NCI-H774 (cell line): Measurements from ENCODE around the gene FCER1G.

ENCODE experiments used
- DNase-seq: peaks from one replicate; lab custom pipeline; 2025; lab: John Stamatoyannopoulos, UW

Gene FCER1G

DNA sequence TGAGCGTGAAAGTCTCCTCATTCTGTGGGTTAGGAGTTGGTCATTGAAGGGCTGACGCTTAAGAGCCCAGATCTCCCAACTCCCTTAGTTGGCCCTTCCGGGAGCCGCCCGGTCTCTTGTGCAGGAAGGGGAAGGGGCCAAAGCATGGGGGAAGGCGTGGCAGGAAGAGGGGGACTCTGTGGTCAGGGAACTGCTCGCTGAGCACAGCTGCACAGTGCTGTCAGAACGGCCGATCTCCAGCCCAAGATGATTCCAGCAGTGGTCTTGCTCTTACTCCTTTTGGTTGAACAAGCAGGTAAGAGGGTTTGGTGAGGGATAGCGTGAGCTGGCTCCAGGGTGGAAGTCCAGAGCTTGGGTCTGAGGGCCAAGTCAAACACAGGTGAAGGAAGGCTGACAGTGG lies at the start of gene FCER1G:
Gene FCER1G (plus strand): TSS at position 220 of the 400 bp plus-strand sequence. CDS start 27 bp downstream, at position 247.
- no peak for DNase-seq

DNA sequence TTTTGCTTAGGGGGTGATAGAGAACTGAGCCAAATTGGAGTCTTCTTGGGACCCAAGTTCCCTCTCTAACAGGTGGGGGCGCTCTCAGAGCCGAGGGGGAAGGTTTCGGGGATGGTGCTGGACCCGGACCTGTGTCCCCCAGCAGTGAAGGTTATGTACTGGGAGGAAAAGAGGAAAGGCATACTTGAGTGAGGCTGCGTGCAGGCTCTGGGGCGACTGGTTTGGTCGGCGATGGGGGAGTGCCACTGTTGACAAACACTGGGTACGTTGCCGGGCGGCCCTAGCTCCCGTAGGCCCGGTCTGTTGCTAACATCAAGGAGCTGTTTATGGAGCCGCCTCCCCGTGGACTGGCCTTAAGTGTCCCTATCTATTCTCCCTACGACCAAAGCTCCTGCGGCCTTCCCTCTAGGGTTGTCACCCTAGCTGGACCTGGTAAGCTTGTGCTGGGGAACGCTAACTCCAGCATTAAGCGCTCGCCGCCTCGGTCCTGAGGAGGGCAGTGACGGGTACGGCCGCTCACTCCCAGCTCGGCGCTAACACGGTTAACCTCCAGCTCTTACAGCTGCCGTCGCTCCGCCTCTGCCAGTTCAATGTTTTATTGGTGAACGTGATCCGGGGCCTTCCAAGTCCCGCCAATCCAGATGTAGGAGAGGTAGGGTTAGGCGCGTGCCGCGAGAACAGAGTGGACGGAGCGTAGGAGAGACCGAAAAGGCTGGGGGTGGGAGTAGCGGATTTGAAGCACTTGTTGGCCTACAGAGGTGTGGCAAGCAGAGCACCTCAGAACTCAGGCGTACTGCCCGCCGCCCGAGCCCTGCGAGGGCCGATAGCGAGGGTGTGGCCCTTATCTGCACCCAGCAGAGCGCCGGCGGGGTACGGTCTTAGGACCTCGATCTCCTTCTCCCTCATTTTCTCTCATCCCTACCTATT lies 49.1 kb upstream of the FCER1G start, which contains the start of gene PPOX:
Gene PPOX (plus strand): TSS at position 685 of the 927 bp plus-strand sequence. CDS start 422 bp downstream, outside the sequence.
- DNase-seq, result peak; percentile 97

DNA sequence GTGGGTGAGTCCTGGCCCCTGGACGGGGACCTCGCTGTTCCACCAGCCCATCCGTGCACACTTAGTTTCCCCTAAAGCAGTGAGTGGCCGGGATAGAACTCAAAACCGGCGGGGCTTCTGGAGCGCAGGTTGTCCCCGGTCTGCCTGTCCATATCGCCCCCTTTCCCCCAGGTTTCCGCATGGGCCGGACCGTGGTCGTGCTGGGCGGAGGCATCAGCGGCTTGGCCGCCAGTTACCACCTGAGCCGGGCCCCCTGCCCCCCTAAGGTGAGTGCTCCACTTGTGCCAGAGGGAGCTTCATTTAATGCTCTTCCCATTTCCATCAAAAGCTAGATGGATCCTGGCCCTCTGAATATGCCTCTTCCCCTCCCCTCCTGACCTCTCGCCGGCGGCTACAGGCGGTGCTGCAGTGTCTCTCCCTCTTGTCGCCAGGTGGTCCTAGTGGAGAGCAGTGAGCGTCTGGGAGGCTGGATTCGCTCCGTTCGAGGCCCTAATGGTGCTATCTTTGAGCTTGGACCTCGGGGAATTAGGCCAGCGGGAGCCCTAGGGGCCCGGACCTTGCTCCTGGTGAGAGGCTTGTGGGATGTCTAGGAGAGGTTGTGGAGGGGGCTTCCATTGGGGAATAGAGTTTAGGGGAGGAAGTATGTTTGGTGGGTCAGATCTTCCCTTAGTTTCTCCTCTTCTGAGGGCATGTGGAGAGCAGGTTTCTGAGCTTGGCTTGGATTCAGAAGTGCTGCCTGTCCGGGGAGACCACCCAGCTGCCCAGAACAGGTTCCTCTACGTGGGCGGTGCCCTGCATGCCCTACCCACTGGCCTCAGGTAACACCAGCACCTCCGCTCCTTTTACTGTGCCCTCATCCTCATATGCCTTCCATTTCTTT lies 48.2 kb upstream of the FCER1G start:
- DNase-seq, result no peak

DNA sequence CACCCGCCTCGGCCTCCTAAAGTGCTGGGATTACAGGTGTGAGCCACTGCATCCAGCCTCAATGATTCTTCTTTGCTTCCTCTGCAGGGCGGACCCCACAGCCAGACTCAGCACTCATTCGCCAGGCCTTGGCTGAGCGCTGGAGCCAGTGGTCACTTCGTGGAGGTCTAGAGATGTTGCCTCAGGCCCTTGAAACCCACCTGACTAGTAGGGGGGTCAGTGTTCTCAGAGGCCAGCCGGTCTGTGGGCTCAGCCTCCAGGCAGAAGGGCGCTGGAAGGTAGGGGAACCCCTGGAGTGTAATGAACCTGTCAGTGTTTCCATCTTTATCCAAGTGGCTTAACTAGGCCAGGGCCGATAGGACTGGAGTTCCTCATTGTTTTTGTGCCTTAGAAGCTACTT lies 46.2 kb upstream of the FCER1G start:
- no peak for DNase-seq

GRCh38 chr1:161171191-161171590 lies 43.9 kb upstream of the FCER1G start:
- DNase-seq, result no peak

DNA sequence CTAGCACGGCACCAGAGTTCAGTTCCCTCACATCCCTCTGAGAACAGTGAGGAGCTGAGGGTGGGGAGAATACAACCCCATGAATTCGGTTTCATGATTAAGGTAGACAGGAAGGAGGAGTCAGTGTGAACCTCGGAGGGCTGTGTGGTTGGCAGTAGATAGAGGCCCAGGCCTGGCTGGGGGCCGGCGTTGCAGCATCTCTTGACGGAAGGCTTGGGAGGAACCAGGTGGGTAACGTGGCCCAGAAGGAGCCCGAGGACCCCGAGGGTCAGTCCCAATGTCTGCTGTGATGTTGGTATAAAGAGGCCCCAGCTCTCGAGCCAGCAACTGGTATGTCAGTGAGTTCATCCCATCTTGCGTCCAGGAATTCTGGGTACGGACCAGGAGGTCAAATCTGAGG lies 43.4 kb upstream of the FCER1G start:
- DNase-seq, result no peak

DNA sequence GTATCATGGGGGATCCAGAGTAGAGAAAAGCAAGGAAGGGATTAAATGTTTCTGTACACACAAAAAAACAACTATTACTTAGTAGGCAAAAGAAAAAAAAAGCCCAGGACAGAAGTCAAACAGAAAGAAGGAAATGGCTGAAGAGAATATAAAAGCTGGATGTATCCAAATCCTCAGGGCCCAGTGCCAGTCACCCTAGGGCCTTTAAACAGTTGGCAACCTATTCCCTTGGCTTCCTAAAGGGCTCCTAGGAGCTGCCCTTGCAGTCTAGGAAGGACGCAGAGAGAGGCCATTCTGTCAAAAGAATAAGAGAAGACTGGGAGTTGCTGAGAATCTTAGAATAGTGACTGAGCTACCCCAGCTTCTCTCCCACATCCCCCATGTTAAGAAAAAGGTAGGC lies 42.7 kb upstream of the FCER1G start:
- DNase-seq, result no peak

DNA sequence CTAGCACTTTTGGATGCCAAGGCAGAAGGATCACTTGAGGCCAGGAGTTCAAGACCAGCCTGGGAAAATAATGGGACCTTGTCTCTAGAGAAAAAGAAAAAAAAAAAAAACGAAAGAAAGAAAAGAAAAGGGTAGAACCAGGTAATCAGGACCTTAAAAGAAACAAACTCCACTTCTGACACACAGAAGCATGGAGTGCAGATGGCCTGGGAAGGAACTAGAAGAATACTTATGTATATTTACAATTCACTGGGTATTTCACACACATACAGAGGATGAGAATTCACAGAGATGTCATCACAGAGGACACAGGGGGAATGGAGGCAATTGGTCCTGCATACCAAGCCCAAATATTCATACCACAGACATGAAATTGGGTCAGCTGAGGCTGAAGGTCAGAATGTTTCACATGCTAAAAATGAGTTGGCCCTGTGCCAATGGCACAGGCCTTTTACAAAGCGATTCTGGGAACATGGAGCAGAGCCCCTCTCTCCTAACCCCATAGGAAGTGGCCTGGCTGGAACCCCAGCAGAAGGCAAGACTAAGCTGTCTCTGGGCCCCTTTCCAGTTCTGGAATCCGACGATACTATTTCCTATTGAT lies 42.2 kb upstream of the FCER1G start:
- DNase-seq, result no peak

DNA sequence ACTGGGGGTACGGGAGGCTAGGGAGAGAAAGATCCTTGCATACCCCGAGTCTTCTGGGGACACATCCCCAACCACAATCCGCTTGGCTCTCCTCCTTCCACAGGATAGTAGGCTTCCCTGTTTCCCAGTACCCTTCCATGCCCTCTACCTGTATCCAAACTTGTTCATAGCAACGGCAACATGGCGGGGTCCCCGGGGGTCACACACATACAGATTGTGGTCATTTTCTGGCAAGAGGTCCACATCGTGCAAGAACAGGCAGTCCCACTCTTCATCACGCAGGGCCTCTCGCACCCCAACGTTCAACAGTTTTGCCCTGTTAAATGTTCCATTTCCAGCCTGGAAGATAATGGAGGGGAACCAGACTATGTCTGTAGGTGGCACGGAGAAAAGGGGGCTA lies 41.4 kb upstream of the FCER1G start:
- no peak for DNase-seq

DNA sequence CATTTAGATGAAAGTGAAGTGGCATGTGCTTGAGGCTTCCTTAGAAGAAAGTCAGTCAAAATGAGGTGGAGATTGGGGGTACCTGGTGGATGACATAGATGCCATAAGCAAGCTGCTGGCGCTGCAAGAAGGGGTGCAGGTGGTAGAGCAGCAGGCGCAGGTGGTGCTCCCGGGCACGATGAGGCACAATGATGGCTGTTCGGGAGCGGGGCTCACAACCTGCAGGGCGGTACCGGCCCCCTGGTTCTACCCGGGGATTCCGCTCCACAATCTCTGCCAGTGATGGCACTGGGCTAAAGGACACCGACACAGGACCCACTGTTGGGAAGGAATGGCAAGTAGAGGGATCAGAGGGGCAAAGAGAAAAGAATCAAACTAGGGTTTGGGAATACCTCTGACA lies 40.2 kb upstream of the FCER1G start:
- DNase-seq, result no peak

DNA sequence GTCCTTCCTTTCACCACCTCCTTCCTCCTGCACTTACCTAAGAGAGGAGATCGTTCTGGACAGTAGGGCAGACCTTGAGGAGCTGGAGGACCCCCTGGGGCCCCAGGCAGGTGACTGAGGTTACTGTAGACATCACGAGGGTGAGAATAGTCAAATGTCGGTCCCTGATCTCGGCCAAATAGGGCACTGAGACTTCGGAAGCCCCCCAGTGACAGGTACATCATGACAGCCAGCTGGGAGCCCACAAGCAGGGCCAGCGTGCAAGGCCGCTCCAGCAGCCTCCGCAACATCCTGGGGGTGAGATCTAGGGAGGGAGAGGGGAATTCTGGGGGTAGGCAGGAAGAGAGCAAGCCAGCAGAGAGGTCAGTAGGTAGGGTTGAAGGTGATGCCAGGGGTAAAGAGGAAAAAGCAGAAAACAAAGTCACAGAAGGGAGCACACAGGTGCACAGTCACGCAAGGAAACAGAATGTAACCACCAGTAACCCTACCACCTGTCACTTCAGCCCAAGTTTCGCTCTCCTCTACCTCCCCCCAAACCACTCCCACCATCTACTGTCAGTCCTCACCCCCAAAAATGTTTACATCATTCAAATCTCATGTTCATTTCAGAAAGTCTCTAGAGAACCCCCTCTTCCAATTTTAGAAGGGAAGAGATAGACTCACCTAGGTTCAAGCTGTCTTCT lies 39.2 kb upstream of the FCER1G start:
- no peak for DNase-seq

- DNase-seq, result no peak
Measured at GRCh38 chr1:161176468-161177111, 38.5 kb upstream of the FCER1G start.

DNA sequence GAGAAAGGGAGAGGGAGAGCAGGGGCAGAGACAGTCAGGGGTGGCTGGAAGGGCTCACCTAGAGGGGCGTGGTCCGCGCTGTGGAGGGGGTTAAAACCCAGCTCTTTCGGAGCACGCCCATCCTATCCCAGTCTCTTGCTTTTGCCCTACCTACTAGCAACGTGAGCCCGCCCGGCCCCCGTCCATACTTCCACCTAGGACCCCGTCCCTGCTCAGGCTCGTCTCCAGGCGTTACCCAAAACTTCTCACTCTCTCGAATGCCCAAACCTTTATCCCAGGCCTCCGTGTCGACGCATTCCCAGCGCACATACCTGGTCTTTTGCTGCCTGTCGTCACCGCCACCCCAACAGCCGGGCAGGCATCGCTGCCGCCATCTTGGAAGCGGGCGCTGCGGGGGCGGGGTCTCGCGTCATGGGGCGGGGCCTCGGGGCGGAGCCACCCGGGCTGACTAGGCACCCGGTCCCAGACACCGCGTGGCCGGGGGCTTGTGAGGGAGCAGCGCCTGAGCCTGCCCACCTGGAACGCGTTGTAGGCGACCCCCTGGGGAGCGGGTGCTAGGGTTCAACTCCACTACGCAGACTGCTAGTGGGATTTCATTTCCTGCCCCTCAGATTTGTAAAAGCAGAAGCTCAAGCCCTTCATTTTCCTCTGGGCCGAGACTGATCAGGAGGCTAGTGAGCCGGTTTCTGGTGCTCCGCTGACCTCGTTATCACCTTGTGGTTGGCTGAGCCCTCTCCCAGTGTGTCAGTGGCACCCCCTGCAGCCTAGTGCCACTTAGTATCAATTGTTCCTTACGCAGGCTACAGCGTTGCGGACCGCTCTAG lies 37.8 kb upstream of the FCER1G start, which contains the start of gene B4GALT3:
Gene B4GALT3 (minus strand): TSS at position 396 of the 824 bp plus-strand sequence. CDS start 1,447 bp downstream, outside the sequence.
- DNase-seq, result peak; percentile 85

- DNase-seq, result no peak
Measured at GRCh38 chr1:161177936-161178244, 37.2 kb upstream of the FCER1G start.

- DNase-seq, result no peak
Measured at GRCh38 chr1:161179698-161180097, 35.4 kb upstream of the FCER1G start.

GRCh38 chr1:161180639-161181038 lies 34.5 kb upstream of the FCER1G start:
- no peak for DNase-seq

DNA sequence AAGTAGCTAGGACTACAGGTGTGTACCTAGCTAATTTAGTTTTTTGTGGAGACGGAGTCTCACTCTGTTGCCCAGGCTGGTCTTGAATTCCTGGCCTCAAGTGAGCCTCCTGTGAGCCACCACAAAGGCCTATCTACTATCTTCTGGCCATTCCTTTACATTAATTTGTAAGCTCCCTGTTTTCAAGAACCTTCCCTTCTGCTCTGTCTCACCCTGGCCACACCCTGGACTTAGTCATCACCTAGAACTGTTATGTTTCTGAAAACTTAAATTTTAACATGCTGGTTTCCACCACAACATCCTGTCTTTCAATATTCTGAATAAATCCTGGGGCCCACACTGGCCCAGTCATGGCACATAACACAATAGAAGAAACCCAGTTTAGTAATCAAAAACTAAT lies 32.9 kb upstream of the FCER1G start:
- no peak for DNase-seq

GRCh38 chr1:161185282-161185682 lies 29.8 kb upstream of the FCER1G start:
- DNase-seq, result no peak

DNA sequence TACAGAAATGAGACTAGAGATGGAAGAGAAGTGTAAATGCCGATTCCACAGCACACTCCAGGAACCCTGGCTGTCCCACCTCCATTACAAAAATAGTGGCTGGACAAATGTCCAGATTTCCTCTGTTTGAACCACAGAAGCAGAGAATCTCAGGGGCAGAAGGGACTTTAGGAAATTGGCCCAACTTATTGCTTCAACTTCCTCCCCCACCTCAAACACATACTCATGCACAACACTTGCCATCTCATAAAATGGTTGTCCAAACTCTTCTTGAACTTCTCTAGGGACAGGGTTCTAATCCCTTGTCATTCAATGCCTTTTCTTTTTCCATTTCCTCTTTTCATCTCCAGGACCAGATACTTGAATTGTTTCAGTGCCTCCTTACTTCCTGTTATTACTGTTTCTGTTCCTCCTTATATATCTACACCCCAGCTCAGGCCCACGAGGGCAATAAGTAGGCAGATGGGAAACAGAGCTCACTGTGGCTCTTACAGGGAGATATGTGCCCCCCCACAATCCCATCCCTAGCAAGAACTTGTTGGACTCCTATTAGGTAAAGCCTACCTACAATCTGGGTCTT lies 29.3 kb upstream of the FCER1G start:
- DNase-seq, result no peak

- no peak for DNase-seq
Measured at GRCh38 chr1:161187311-161187710, 27.8 kb upstream of the FCER1G start.
